Liver (tissue), 9 donors: ENCODE measurements around the gene PFKFB4. TPM values are rescaled to one million over a fixed set of nuclear protein-coding genes. Genes with fewer than 3 reads are reported as not detected.

ENCODE experiments used
- DNase-seq: peaks from one replicate; pipeline ENCODE4 v3.0.0-alpha.2; 2017; ENCODE audit warnings: low spot score
- H3K27ac ChIP-seq, 2 donors: one replicate each; pipeline ENCODE4 v1.7.0; 2013; ENCODE audit warnings: inconsistent platforms in 2 of 2, low read length in 2 of 2, control low read depth in 1 of 2, low read depth in 1 of 2, mild to moderate bottlenecking in 1 of 2
- H3K27me3 ChIP-seq, 4 donors: one replicate each; pipeline versions ENCODE4 v1.6.1 to v1.7.0; 2013; ENCODE audit warnings: low read length in 3 of 4, inconsistent platforms in 1 of 4, mild to moderate bottlenecking in 1 of 4, moderate library complexity in 1 of 4; ENCODE audit not compliant: control insufficient read depth in 4 of 4, insufficient read depth in 4 of 4
- H3K36me3 ChIP-seq, 4 donors: one replicate each; pipeline versions ENCODE4 v1.6.1 to v1.7.0; 2013; ENCODE audit warnings: low read length in 3 of 4, mild to moderate bottlenecking in 3 of 4, low read depth in 1 of 4, moderate library complexity in 1 of 4; ENCODE audit not compliant: control insufficient read depth in 4 of 4, insufficient read depth in 3 of 4
- H3K4me1 ChIP-seq, 4 donors: one replicate each; pipeline versions ENCODE4 v1.6.1 to v1.7.0; 2013; ENCODE audit warnings: low read length in 3 of 4, mild to moderate bottlenecking in 3 of 4, moderate library complexity in 1 of 4; ENCODE audit not compliant: control insufficient read depth in 4 of 4, insufficient read depth in 4 of 4
- H3K4me3 ChIP-seq, 3 donors: one replicate each; pipeline versions ENCODE4 v1.6.1 to v1.7.0; 2013; ENCODE audit warnings: low read length in 3 of 3, control low read depth in 1 of 3, low read depth in 1 of 3, mild to moderate bottlenecking in 1 of 3
- H3K9ac ChIP-seq, 2 donors: one replicate each; pipeline ENCODE4 v1.7.0; 2013; ENCODE audit warnings: low read length in 2 of 2, mild to moderate bottlenecking in 2 of 2, moderate library complexity in 2 of 2, control low read depth in 1 of 2, low read depth in 1 of 2
- H3K9me3 ChIP-seq, 4 donors: one replicate each; pipeline versions ENCODE4 v1.6.1 to v1.7.0; 2013; ENCODE audit warnings: low read length in 3 of 4; ENCODE audit not compliant: control insufficient read depth in 4 of 4
- ATF3 ChIP-seq: IDR thresholded peaks from 2 replicates; pipeline ENCODE4 v1.6.1; 2016; ENCODE audit warnings: antibody characterized with exemption
- CTCF ChIP-seq: fragments of 150-350 bp; IDR thresholded peaks from 2 replicates; pipeline ENCODE4 v1.5.1; 2017; ENCODE audit warnings: improper control_type of control experiment, low read depth, low read length; ENCODE audit not compliant: missing input control
- EGR1 ChIP-seq, 2 donors: IDR thresholded peaks; 2 replicates each; pipeline ENCODE4 v1.6.1; 2016 to 2018; ENCODE audit warnings: antibody characterized with exemption in 2 of 2, low read depth in 2 of 2
- FOXA1 ChIP-seq: IDR thresholded peaks from 2 replicates; pipeline ENCODE4 v1.6.1; 2016; ENCODE audit warnings: antibody characterized with exemption
- FOXA2 ChIP-seq: IDR thresholded peaks from 2 replicates; pipeline ENCODE4 v1.6.1; 2016; ENCODE audit warnings: antibody characterized with exemption
- GABPA ChIP-seq, 2 donors: IDR thresholded peaks in 1 of 2; conservative IDR thresholded peaks in 1 of 2; 2 replicates each; pipeline ENCODE4 v1.6.1; 2016; ENCODE audit warnings: antibody characterized with exemption in 2 of 2, mild to moderate bottlenecking in 1 of 2, moderate library complexity in 1 of 2
- HNF4A ChIP-seq, 2 donors: conservative IDR thresholded peaks; 2 replicates each; pipeline ENCODE4 v1.6.1; 2016; ENCODE audit warnings: antibody characterized with exemption in 2 of 2, mild to moderate bottlenecking in 2 of 2
- HNF4G ChIP-seq: IDR thresholded peaks from 2 replicates; pipeline ENCODE4 v1.6.1; 2016; ENCODE audit warnings: antibody characterized with exemption
- JUND ChIP-seq, 2 donors: IDR thresholded peaks; 2 replicates each; pipeline ENCODE4 v1.6.1; 2016; ENCODE audit warnings: antibody characterized with exemption in 2 of 2
- MAX ChIP-seq: IDR thresholded peaks from 2 replicates; pipeline ENCODE4 v1.6.1; 2016; ENCODE audit warnings: antibody characterized with exemption
- NR2F2 ChIP-seq: IDR thresholded peaks from 2 replicates; pipeline ENCODE4 v1.6.1; 2016; ENCODE audit warnings: antibody characterized with exemption
- RAD21 ChIP-seq, 2 donors: IDR thresholded peaks; 2 replicates each; pipeline ENCODE4 v1.6.1; 2016; ENCODE audit warnings: antibody characterized with exemption in 2 of 2, mild to moderate bottlenecking in 2 of 2
- REST ChIP-seq: IDR thresholded peaks from 2 replicates; pipeline ENCODE4 v1.6.1; 2016; ENCODE audit warnings: antibody characterized with exemption, mild to moderate bottlenecking
- RXRA ChIP-seq, 2 donors: IDR thresholded peaks; 2 replicates each; pipeline ENCODE4 v1.6.1; 2017 to 2018; ENCODE audit warnings: antibody characterized with exemption in 2 of 2, mild to moderate bottlenecking in 1 of 2
- SP1 ChIP-seq: IDR thresholded peaks from 2 replicates; pipeline ENCODE4 v1.6.1; 2018; ENCODE audit warnings: antibody characterized with exemption, mild to moderate bottlenecking
- TAF1 ChIP-seq: conservative IDR thresholded peaks from 2 replicates; pipeline ENCODE4 v1.6.1; 2016; ENCODE audit warnings: antibody characterized with exemption, mild to moderate bottlenecking
- YY1 ChIP-seq: IDR thresholded peaks from 2 replicates; pipeline ENCODE4 v1.6.1; 2016; ENCODE audit warnings: antibody characterized with exemption, mild to moderate bottlenecking
- ZBTB33 ChIP-seq: IDR thresholded peaks from 2 replicates; pipeline ENCODE4 v1.6.1; 2016; ENCODE audit warnings: antibody characterized with exemption
- WGBS: extraction: QIAGEN DNeasy Blood & Tissue Kit; methylation state at CpG from one replicate; pipeline ENCODE4 v1.1.7; 2013; 5-methylcytosine and 5-hydroxymethylcytosine counted together
- polyA plus RNA-seq, 2 donors: library from polyadenylated mRNA; stranded (reverse) in 1 of 2; unstranded in 1 of 2; fragments of 200-250 nt in 1 of 2; fragments of >200 nt in 1 of 2; fragmentation: Nextera tagmentation in 1 of 2; extraction: Ambion mirVana in 1 of 2; gene quantifications; one replicate each; pipeline versions ENCODE4 v1.2.1 to v1.2.3, GENCODE V29; 2013 to 2015
- total RNA-seq, 2 donors: library from RNA; depleted of rRNA; stranded (reverse); fragments of >200 nt; gene quantifications; one replicate each; pipeline ENCODE4 v1.2.3, GENCODE V29; 2014
- donor health status: healthy.
- donor health status: healthy.
- donor health status: healthy.
- donor health status: healthy.
- donor health status: healthy.

PFKFB4 gene
- total and polyA plus RNA-seq, 4 donors: 0.46 to 5.3 (median 1.7) TPM

GRCh38 chr3:48519277-48519643, 37.3 kb downstream of the PFKFB4 start:
- no peak overlapping the region for H3K4me3 ChIP-seq
- H3K36me3 ChIP-seq: peaks cover 0 to 2% (median 0%) of the 10 kb centered on the region in 4 donors
- no peak for DNase-seq
- TF ChIP-seq RXRA (IDR thresholded peaks at IDR 0.05): no peak
- no peak for TF ChIP-seq FOXA2
- TF ChIP-seq MAX: no peak
- no peak for TF ChIP-seq JUND (IDR thresholded peaks at IDR 0.05)
- no peak for TF ChIP-seq REST
- TF ChIP-seq GABPA (IDR thresholded peaks at IDR 0.05 in 1 of 2, conservative IDR thresholded peaks at IDR 0.05 in 1 of 2): no peak
- TF ChIP-seq FOXA1: no peak
- TF ChIP-seq ZBTB33: no peak
- no peak for TF ChIP-seq YY1
- TF ChIP-seq RAD21 (IDR thresholded peaks at IDR 0.05): no peak
- TF ChIP-seq SP1: no peak
- no peak for TF ChIP-seq ATF3
- no peak for TF ChIP-seq HNF4G
- TF ChIP-seq TAF1: no peak
- no peak for TF ChIP-seq HNF4A (conservative IDR thresholded peaks at IDR 0.05)
- no peak for TF ChIP-seq CTCF
- TF ChIP-seq NR2F2: no peak
- no peak for TF ChIP-seq EGR1 (IDR thresholded peaks at IDR 0.05; ENCODE audit: low read depth in 2 of 2)
- no peaks in the 10 kb centered on the region for H3K27me3 ChIP-seq
- no peak overlapping the region for H3K27ac ChIP-seq
- H3K4me1 ChIP-seq: no peaks in the 10 kb centered on the region
- H3K9me3 ChIP-seq: no peaks in the 10 kb centered on the region
- 96% methylated on average over 9 of the region's 9 CpGs for whole genome bisulfite sequencing
- no peak overlapping the region for H3K9ac ChIP-seq
